Stimulated activated CD4-positive, alpha-beta T cell treated with anti-CD3 and anti-CD28 coated beads, Interleukin-12 subunit alpha, Interleukin-12 subunit beta, amount 100 ng/mL, for 24 hours (primary cell): ENCODE results near the gene GNGT1.

Experiments
- DNase-seq, 2 experiments: peaks; one replicate each; pipeline ENCODE4 v3.0.0-alpha.2; 2020; ENCODE audit warnings: low read depth in 2 of 2

Gene GNGT1

GRCh38 chr7:93938293-93938692 is 31.9 kb downstream of the GNGT1 start:
- DNase-seq: no peak

GRCh38 chr7:93941945-93942344 is 35.6 kb downstream of the GNGT1 start:
- no peak for DNase-seq

- DNase-seq: no peak
Observed at GRCh38 chr7:93943816-93944540, 37.6 kb downstream of the GNGT1 start.

- DNase-seq: no peak
Observed at GRCh38 chr7:93944673-93945072, 38.3 kb downstream of the GNGT1 start.

- no peak for DNase-seq
Observed at GRCh38 chr7:93945083-93945482, 38.7 kb downstream of the GNGT1 start.

GRCh38 chr7:93945756-93946535 is 39.6 kb downstream of the GNGT1 start:
- DNase-seq: no peak

GRCh38 chr7:93948106-93948505 is 41.7 kb downstream of the GNGT1 start:
- DNase-seq: no peak

- no peak for DNase-seq
Observed at GRCh38 chr7:93948873-93949272, 42.5 kb downstream of the GNGT1 start.

- DNase-seq: no peak
Observed at GRCh38 chr7:93949423-93949822, 43.1 kb downstream of the GNGT1 start.

GRCh38 chr7:93955304-93955703 is 48.9 kb downstream of the GNGT1 start:
- no peak for DNase-seq

- DNase-seq: no peak
Observed at GRCh38 chr7:93957767-93958166, 51.4 kb downstream of the GNGT1 start.

- no peak for DNase-seq
Observed at GRCh38 chr7:93958216-93958615, 51.8 kb downstream of the GNGT1 start.

GRCh38 chr7:93958651-93959050 is 52.3 kb downstream of the GNGT1 start:
- no peak for DNase-seq
